Panc1 (cell line): ENCODE data around the gene GNAQ.

Source experiments
- CTCF ChIP-seq: fragments of 450-650 bp; IDR thresholded peaks from 2 replicates; pipeline ENCODE4 v1.5.1; 2017; ENCODE audit warnings: mild to moderate bottlenecking
- POLR2AphosphoS5 ChIP-seq: IDR thresholded peaks from 2 replicates; pipeline ENCODE4 v1.6.1; 2012; ENCODE audit warnings: mild to moderate bottlenecking, low read depth, low read length, moderate library complexity
- SIN3A ChIP-seq: IDR thresholded peaks from 2 replicates; pipeline ENCODE4 v1.6.1; 2012; ENCODE audit warnings: low read depth, mild to moderate bottlenecking, low read length, moderate library complexity, borderline replicate concordance; ENCODE audit not compliant: insufficient read depth
- TCF7L2 ChIP-seq: IDR thresholded peaks from 2 replicates; pipeline ENCODE4 v1.6.1; 2011; ENCODE audit warnings: mild to moderate bottlenecking, low read depth, low read length, inconsistent platforms
- TF ChIP-seq, protein P1 (sequence below), 2 experiments: IDR thresholded peaks; 2 replicates each; pipeline ENCODE4 v1.6.1; 2011 to 2012; ENCODE audit warnings: low read depth in 2 of 2, control low read depth in 1 of 2, low read length in 1 of 2, mild to moderate bottlenecking in 1 of 2, moderate library complexity in 1 of 2; ENCODE audit not compliant: insufficient read depth in 1 of 2

GRCh38 chr9:77899679-77900354 is 131.8 kb downstream of the GNAQ start:
- TF ChIP-seq POLR2AphosphoS5 (no peak), CTCF (no peak), SIN3A (no peak), TCF7L2 (no peak)
- TF ChIP-seq, protein P1, sequence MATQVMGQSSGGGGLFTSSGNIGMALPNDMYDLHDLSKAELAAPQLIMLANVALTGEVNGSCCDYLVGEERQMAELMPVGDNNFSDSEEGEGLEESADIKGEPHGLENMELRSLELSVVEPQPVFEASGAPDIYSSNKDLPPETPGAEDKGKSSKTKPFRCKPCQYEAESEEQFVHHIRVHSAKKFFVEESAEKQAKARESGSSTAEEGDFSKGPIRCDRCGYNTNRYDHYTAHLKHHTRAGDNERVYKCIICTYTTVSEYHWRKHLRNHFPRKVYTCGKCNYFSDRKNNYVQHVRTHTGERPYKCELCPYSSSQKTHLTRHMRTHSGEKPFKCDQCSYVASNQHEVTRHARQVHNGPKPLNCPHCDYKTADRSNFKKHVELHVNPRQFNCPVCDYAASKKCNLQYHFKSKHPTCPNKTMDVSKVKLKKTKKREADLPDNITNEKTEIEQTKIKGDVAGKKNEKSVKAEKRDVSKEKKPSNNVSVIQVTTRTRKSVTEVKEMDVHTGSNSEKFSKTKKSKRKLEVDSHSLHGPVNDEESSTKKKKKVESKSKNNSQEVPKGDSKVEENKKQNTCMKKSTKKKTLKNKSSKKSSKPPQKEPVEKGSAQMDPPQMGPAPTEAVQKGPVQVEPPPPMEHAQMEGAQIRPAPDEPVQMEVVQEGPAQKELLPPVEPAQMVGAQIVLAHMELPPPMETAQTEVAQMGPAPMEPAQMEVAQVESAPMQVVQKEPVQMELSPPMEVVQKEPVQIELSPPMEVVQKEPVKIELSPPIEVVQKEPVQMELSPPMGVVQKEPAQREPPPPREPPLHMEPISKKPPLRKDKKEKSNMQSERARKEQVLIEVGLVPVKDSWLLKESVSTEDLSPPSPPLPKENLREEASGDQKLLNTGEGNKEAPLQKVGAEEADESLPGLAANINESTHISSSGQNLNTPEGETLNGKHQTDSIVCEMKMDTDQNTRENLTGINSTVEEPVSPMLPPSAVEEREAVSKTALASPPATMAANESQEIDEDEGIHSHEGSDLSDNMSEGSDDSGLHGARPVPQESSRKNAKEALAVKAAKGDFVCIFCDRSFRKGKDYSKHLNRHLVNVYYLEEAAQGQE (IDR thresholded peaks at IDR 0.05; ENCODE audit: insufficient read depth in 1 of 2, low read depth in 2 of 2, low read length in 1 of 2), result no peak
